GM18873 (cell line): ENCODE results near the gene WHAMM.
"Not testable (repeated sequence)": the region's sequence is repeated elsewhere in the genome, so short reads cannot be mapped to it uniquely, and the experiment has no call there.

ENCODE experiments used
- ATAC-seq: cut with Tn5 transposase; IDR thresholded peaks from one replicate; pipeline ENCODE4 v1.9.1; 2021; ENCODE audit warnings: mild to moderate bottlenecking, moderate library complexity, moderate number of reproducible peaks; ENCODE audit not compliant: unreplicated experiment, low FRiP score

The WHAMM gene, protein sequence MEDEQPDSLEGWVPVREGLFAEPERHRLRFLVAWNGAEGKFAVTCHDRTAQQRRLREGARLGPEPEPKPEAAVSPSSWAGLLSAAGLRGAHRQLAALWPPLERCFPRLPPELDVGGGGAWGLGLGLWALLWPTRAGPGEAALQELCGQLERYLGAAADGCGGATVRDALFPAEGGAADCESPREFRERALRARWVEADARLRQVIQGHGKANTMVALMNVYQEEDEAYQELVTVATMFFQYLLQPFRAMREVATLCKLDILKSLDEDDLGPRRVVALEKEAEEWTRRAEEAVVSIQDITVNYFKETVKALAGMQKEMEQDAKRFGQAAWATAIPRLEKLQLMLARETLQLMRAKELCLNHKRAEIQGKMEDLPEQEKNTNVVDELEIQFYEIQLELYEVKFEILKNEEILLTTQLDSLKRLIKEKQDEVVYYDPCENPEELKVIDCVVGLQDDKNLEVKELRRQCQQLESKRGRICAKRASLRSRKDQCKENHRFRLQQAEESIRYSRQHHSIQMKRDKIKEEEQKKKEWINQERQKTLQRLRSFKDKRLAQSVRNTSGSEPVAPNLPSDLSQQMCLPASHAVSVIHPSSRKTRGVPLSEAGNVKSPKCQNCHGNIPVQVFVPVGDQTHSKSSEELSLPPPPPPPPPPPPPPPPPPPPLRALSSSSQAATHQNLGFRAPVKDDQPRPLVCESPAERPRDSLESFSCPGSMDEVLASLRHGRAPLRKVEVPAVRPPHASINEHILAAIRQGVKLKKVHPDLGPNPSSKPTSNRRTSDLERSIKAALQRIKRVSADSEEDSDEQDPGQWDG

DNA sequence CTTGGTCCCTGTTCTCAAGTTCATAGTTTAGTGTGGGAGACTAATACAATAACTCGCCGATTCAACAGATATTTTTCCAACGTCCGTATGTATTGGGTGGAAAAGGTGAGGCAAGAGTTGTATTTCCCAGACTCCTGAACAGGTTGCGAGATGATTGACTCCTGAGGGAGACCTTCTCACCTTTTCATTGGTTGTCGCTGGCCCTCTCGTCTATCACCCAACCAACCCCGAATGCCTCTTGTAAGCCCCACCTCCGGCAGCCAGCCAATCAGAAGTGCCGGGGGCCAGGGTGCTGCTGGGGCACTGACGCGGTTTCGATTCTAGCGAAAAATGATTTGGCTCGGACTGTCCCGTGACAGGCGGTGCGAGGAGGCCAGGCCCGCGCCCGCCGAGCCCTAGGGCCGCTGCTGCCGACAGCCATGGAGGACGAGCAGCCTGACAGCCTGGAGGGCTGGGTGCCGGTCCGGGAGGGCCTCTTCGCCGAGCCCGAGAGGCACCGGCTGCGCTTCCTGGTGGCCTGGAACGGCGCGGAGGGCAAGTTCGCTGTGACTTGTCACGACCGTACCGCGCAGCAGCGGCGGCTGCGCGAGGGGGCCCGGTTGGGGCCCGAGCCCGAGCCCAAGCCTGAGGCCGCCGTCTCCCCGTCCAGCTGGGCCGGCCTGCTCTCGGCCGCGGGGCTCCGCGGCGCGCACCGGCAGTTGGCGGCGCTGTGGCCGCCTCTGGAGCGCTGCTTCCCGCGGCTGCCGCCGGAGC lies at the start of gene WHAMM:
Gene WHAMM, plus strand, starts transcription at position 321 of the 753 bp plus-strand sequence. Its CDS starts 99 bp downstream, at position 420.
- ATAC-seq: peak; percentile 88

DNA sequence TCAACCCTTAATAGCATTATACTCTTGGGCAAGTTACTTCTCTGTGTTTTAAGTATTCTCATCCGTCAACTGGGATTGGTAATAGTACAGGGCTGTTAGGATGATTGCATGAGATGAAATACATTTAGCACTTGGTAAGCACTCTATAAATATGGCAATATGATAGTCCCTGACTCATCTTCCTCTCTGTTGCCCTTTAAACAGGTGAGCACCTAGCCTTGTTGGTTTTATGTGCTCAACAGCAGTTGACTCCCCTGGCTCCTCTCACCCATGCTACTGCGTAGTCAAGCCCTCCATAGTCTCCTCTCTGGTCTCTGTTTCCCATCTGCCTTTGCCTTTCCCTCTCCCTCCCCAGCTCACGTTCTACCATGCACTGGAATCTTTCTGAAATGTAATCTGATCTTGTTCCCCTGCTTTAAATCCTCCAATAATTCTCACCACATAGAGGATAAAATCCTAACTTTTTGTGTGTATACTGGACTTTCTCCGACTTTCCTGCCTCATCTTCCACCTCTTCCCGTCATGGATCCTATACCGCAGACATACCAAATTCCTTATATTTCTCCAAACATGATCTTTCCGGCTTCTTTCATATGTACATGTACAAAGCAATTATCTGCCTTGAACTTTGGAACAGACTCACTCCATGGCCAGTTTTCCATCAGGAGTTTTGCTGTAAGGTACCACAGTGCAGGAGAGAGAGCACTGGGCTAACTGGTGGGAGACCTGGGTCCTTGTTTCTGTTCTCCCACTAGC lies 45.9 kb upstream of the WHAMM start:
- ATAC-seq: no peak

DNA sequence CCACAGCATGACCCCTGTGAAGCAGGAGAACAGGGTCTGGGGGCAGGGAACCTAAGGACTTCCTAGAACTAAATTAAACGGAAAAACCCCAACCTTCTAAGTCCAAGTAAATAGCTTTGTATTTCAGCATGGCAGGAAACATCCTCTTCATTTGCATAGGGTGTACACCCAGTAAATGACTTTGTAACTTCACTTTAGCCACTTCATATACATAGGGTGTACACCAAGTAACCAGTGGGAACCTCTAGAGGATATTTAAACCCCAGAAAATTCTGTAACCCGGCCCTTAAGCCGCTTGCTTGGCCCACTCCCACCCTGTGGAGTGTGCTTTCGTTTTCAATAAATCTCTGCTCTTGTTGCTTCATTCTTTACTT lies 45.3 kb upstream of the WHAMM start:
- no peak for ATAC-seq

DNA sequence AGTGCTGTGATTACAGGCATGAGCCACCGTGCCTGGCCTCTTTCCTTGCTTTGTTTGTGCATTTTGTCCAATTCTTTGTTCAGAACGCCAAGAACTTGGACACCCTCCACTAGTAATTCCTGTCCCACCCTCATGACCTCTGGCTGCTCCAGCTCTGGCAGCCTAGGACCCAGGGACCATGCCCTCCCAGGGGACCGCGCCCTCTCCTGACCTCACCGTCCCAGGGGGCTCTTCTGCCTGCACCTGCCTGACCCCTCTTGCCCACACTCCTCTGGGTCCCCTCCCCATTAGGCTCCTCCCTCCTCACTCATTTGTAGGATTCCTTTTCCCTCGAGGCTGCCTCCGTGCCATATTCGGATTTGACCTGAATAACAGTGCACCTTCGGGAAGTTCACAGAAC lies 44.7 kb upstream of the WHAMM start:
- ATAC-seq: no peak

DNA sequence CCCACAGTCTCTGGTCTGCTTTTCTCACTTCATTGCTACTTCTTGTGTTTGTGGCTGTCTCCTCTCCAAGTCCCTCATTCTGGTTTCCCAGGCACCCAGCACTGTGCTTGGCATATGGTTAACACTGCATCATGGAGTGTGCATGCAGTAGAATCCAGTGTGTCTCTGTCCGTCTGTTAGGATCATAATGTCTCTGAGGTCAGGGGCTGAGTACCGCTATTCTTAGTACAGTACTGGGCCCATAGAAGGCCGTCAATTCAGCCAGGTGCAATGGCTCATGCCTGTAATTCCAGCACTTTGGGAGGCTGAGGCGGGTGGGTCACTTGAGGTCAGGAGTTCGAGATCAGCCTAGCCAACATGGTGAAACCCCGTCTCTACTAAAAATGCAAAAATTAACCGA lies 43.2 kb upstream of the WHAMM start:
- ATAC-seq: not testable (repeated sequence)

DNA sequence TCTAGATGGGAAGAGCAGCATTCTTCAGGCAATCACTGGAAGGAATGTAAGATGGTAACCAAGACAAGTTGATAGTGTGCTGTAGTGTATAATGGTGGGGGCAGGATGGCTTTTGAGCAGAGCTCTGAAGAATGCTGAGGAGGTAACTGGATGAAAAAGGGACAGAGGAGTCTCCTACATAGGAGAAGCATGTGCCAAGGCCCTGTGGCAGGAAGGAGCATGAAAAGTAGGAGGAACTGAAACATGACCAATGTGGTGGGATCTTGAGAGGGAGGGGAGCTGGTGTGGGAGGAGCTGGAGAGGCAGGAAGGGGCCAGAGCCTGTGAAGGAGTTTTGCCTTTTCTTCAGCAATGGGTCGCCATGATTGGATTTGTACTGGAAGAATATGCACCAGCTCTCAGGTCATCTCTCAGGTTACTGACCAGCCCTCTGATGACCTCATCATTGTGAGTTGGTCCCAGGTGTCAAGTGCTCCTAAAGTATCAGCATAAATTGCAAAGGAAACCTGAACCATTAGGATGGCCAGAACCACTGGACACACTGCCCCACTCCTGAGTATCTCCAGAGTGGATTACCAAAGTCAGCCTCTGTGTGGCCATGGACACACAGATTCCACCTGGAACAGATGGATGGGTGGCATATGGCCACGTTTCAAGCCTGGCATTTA lies 42.1 kb upstream of the WHAMM start:
- no peak for ATAC-seq

DNA sequence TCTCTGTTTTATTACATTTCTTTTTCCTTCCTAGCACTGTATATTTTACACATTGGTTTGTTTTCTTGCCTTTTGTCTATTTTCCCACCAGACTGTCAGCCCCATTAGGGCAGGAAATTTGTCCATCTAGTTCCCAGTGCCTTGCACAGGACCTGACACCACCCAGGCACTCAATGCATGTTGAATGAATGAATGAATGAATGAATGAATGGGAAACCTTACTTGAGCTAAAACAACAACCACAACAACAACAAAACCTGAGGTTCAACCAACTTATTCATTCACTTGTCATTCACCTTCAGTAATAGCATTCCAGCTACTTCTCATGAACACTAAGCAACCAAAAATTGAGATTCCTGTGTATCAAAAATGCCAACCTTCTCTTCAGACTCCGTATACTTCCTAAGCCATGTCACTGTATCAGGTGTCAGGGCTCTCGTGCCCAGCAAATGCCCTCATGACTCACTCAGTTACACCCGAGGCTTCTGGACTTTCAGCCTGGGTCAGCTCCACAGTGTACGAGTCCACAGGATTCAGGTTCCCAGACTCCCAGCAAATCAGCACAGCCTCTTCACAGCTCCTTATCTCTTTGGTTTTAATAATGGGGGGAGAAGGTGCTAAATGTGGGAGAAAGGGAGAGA lies 40.9 kb upstream of the WHAMM start:
- no peak for ATAC-seq

DNA sequence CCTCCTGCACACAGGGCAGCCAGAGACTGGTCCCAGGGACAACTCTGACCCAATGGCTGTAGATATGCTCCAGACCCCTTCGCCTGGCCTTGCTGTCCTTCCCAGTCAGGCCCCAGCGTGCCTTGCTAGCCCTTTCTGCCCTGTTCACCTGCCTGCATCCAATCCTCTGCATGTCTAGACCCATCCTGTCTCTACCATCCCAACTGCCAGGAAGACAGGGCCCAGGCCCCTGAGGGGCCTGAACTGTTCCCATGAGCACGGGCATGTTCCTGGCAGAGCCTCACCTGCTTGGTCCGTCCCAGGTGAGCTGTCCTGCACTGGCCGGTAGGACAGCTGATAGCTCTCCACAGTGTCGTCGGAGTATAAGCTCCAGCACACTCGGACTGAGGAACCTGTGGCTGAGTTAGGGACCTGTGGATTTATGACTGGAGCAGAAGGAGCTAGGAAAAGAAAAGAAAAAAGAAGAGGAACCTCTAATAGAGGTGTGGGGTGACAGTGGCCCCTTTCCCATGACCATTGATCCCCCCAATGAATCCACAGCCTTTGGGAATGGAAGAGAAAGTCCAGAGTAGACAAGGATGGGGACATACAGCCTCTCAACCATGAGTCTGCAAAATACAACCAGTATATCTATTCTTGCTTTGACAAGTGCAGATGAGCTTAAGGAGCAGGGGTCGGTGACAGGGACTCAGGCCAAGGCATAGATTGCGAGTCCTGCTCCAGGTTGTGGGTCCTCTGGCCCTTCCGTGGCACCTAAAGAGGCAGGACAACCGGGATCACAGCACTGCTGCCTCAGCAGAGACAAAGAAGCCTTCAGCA lies 37.4 kb upstream of the WHAMM start:
- no peak for ATAC-seq

DNA sequence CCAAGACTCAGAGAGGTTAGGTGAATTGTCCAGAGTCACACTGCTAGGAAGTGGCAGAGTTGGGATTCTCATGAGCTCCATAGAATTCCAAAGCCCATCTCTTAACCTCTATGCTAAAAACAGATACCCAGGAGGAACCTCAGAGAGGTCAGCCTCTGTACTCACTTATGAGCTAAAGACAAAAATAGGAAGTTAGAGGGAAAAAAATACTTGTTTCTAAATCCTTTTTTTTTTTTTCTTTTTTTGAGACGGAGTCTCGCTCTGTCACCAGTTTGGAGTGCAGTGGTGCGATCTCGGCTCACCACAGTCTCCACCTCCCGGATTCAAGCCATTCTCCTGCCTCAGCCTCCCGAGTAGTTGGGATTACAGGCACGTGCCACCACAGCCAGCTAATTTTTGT lies 34.9 kb upstream of the WHAMM start:
- no peak for ATAC-seq

DNA sequence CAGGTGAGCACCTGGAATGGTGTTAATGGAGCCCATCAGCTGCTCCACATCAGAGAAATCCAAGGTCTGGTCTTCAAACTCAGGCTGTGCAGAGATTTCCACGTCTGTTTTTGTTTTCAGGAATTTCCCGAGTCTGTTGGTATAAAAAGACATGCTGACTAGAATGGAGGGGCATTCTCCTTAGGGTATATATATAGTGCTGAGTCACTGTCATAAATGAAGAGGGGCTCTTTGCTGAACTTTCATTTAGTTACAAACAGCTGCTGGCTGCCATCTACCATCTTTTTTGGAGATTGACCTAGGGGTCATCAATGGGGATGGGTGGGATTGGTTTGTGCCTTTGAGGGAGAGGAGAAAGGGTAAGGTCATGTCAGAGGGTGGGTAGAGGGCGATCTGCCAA lies 30.7 kb upstream of the WHAMM start:
- ATAC-seq: no peak

DNA sequence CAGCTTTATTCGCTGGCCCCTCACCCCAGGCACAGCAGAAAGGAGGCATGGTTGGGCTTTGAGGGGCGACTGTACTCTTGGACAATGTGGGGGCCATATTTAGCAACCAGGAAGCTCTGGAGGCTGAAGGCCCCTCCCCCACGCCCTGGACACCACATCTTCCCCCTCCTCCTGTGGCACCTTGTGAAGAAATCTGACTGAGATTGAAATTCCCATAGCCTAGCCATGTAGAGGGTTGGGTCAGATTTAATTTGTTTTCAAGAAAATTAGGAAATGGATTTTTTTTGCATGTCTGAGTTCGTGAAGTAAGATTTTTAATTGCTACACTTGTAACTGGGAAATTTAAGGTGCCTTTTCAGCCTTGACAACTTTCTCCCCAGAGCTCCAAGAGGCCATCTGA lies 28.1 kb upstream of the WHAMM start:
- ATAC-seq: no peak

DNA sequence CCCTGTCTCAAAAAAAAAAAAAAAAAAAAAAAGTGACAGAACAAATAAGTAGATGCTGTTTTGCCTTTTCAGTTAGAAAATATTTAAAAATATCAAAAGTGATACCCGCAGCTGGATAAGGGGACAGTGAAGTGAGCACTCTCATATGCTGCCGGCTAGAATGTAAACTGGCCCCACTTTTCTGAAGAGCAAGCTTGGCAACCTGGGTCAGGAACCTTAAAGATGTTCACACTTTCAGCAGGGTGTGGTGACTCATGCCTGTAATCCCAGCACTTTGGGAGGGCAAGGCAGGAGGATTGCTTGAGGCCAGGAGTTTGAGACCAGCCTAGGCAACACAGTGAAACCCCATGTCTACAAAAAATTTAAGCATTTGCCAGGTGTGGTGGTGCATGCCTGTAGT lies 20.9 kb upstream of the WHAMM start:
- no peak for ATAC-seq

DNA sequence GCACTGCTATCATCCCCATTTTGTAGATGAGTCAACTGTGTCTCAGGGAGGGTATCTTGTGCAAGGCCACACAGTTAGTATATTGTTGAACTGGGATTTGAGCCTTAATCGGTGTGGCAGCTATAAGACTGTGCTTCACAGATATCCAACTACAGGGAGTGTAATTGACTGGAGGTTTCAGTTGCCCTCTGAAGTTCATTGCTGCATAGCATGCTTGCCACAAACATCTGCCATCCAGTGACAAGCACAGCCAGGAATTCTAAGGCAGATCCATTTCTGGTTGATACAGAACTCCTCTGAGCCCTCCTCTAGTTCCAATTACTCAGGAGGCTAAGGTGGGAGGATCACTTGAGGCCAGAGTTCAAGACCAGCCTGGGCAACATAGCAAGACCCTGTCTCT lies 19.9 kb upstream of the WHAMM start:
- ATAC-seq: no peak

DNA sequence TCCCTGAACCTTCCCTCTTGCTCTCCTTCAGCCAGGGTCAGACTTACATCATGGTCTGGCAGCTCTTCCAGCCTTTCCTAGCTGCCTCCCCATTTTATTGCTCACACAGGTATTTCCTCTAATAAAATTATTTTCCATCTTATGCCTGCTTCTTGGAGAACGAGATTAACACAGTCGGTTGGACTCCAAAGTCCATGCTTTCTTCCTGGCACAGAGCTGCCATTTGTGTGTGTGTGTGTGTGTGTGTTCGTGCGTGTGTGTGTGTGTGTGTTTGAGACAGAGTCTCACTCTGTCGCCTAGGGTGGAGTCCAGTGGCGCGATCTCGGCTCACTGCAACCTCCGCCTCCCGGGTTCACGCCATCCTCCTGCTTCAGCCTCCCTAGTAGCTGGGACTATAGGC lies 19.1 kb upstream of the WHAMM start:
- ATAC-seq: no peak

DNA sequence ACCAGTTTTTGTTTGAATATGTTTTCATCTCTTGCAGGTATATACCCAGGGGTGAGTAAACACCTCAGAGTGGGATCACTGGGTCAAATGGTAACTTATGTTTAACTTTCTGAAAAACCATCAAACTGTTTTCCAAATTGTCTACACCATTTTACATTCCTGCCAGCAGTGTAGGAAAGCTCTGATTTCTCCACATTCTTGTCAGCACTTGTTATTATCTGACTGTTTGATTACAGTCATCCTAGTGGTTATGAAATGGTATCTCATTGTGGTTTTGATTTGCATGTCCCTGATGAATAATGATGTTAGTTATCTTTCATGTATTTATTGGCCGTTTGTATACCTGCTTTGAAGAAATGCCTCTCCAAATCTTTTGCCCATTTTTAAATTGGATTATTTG lies 17.4 kb upstream of the WHAMM start:
- ATAC-seq: no peak

DNA sequence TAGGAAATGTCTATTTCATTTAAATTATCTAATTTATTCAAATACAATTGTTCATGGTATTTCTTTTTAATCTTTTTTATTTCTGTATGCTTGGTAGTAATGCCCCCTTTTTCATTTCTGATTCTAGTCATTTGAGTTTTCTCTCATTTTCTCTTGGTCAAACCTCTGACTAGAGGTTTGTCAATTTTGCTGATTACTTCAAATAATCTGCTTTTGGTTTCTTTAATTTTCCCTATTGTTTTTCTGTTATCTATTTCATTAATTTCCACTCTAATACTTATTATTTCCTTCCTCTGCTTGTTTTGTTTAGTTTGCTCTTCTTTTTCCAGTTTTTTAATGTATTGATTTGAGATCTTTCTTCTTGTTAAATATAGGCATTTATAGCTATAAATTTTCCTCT lies 15.7 kb upstream of the WHAMM start:
- ATAC-seq: no peak

DNA sequence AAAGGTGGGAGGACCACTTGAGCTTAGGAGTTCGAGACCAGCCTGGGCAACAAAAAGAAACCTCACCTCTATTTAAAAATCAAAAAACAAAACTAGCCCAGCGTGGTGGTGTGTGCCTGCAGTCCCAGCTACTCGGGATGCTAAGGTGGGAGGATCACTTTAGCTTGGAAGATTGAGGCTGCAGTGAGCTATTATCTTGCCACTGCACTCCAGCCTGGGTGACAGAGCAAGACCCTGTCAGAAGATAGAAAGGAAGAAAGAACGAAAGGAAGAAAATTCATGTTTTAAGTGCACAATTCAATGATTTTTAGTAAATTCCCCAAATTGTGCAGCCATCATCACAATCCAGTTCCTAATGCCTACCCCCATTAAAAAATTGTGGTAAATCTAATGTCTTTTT lies 11.3 kb upstream of the WHAMM start:
- ATAC-seq: no peak

DNA sequence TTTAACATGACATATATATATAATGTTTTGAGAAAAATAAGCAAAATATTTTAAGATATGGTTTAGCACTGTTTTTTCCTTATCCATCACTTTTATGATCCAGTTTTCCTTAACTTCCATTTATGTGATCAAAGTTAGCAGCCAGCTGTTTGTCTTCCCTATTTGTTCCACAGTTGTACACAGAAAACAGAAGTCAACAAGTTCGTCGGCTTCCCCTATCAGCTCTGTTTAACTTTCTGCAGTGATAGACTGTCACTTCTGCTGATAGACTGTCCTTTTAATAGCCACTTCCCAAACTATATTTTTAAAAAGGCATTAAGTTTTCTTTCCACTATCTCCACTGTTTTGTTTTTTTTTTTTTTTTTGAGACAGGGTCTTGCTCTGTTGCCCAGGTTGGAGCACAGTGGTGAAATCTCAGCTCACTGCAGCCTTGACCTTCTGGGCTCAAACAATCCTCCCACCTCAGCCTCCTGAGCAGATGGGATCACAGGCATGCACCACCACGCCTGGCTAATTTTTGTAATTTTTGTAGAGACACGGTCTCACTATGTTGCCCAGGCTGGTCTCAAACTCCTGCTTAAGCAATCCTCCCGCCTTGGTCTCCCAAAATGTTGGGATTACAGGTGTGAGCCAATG lies 10.8 kb upstream of the WHAMM start:
- no peak for ATAC-seq
